NCI-H2196 (cell line): Measurements from ENCODE around the gene CELF5.
"Not testable (repeated sequence)": the region's sequence is repeated elsewhere in the genome, so short reads cannot be mapped to it uniquely, and the experiment has no call there.

ENCODE experiments used
- DNase-seq: peaks from one replicate; lab custom pipeline; 2025; ENCODE audit not compliant: unreplicated experiment; lab: John Stamatoyannopoulos, UW

CELF5 gene

GRCh38 chr19:3288437-3288836 lies 64.0 kb downstream of the CELF5 start:
- DNase-seq, result not testable (repeated sequence)

- DNase-seq, result no peak
Observed at GRCh38 chr19:3289971-3290569, 65.6 kb downstream of the CELF5 start.

- DNase-seq, result not testable (repeated sequence)
Observed at GRCh38 chr19:3290858-3291257, 66.4 kb downstream of the CELF5 start.

GRCh38 chr19:3291644-3292043 lies 67.2 kb downstream of the CELF5 start:
- DNase-seq, result no peak

GRCh38 chr19:3292958-3293529 lies 68.6 kb downstream of the CELF5 start:
- no peak for DNase-seq

GRCh38 chr19:3293560-3293959 lies 69.1 kb downstream of the CELF5 start:
- DNase-seq, result no peak

- DNase-seq, result no peak
Observed at GRCh38 chr19:3294080-3294850, 69.8 kb downstream of the CELF5 start.

- no peak for DNase-seq
Observed at GRCh38 chr19:3295581-3295980, 71.1 kb downstream of the CELF5 start.

GRCh38 chr19:3296034-3296433 lies 71.6 kb downstream of the CELF5 start:
- no peak for DNase-seq

- no peak for DNase-seq
Observed at GRCh38 chr19:3296446-3296845, 72.0 kb downstream of the CELF5 start.

- no peak for DNase-seq
Observed at GRCh38 chr19:3298853-3299449, 74.5 kb downstream of the CELF5 start.

- DNase-seq, result not testable (repeated sequence)
Observed at GRCh38 chr19:3300566-3300965, 76.1 kb downstream of the CELF5 start.

- no peak for DNase-seq
Observed at GRCh38 chr19:3302755-3303154, 78.3 kb downstream of the CELF5 start.

- peak; percentile 84 for DNase-seq
Observed at GRCh38 chr19:3304871-3305423, 80.5 kb downstream of the CELF5 start.

- DNase-seq, result no peak
Observed at GRCh38 chr19:3309724-3310123, 85.3 kb downstream of the CELF5 start.

- no peak for DNase-seq
Observed at GRCh38 chr19:3310280-3310679, 85.8 kb downstream of the CELF5 start.

- no peak for DNase-seq
Observed at GRCh38 chr19:3310711-3311110, 86.2 kb downstream of the CELF5 start.

- DNase-seq, result no peak
Observed at GRCh38 chr19:3313199-3313575, 88.7 kb downstream of the CELF5 start.

GRCh38 chr19:3314962-3315675 lies 90.7 kb downstream of the CELF5 start:
- DNase-seq, result no peak

GRCh38 chr19:3315676-3315973 lies 91.2 kb downstream of the CELF5 start:
- DNase-seq, result no peak

GRCh38 chr19:3316132-3316648 lies 91.7 kb downstream of the CELF5 start:
- no peak for DNase-seq
